ENCODE data around the gene FITM1.
"Not testable (repeated sequence)": the region's sequence is repeated elsewhere in the genome, so short reads cannot be mapped to it uniquely, and the experiment has no call there.

The FITM1 gene

GRCh38 chr14:24098927-24099813, 31.3 kb upstream of the FITM1 start:
- H3K27ac ChIP-seq (ENCODE audit: low read length): no peak overlapping the region
- H3K27me3 ChIP-seq (ENCODE audit: control insufficient read depth in 1 of 2, insufficient read depth in 2 of 2, low read length in 2 of 2): no peaks in the 10 kb centered on the region
- H3K9me3 ChIP-seq (ENCODE audit: control insufficient read depth in 2 of 2, low read length in 2 of 2): no peaks in the 10 kb centered on the region
- no peak overlapping the region for H3K4me3 ChIP-seq (ENCODE audit: low read length in 2 of 2)
- H3K4me1 ChIP-seq (ENCODE audit: control insufficient read depth, insufficient read depth, low read length): peaks cover 10% of the 10 kb centered on the region
- no peak overlapping the region for H3K9ac ChIP-seq (ENCODE audit: low read length in 2 of 2)
- H3K36me3 ChIP-seq (ENCODE audit: control insufficient read depth in 2 of 2, insufficient read depth in 2 of 2, low read length in 2 of 2): peaks cover 0 to 2% of the 10 kb centered on the region in 2 donors

- Histone ChIP-seq H3K27me3 (ENCODE audit: control insufficient read depth in 1 of 2, insufficient read depth in 2 of 2, low read length in 2 of 2) (no peaks in the 10 kb centered on the region), H3K4me3 (ENCODE audit: low read length in 2 of 2) (no peak overlapping the region), H3K9me3 (ENCODE audit: control insufficient read depth in 2 of 2, low read length in 2 of 2) (no peaks in the 10 kb centered on the region), H3K27ac (ENCODE audit: low read length) (no peak overlapping the region), H3K4me1 (ENCODE audit: control insufficient read depth, insufficient read depth, low read length) (peaks cover 1% of the 10 kb centered on the region), H3K9ac (ENCODE audit: low read length in 2 of 2) (no peak overlapping the region), H3K36me3 (ENCODE audit: control insufficient read depth in 2 of 2, insufficient read depth in 2 of 2, low read length in 2 of 2) (peaks cover 0 to 2% of the 10 kb centered on the region in 2 donors)
Observed at GRCh38 chr14:24100197-24100981, 30.1 kb upstream of the FITM1 start.

GRCh38 chr14:24100982-24101494, 29.4 kb upstream of the FITM1 start:
- no peak overlapping the region for H3K4me3 ChIP-seq (ENCODE audit: low read length in 2 of 2)
- no peaks in the 10 kb centered on the region for H3K27me3 ChIP-seq (ENCODE audit: control insufficient read depth in 1 of 2, insufficient read depth in 2 of 2, low read length in 2 of 2)
- H3K36me3 ChIP-seq (ENCODE audit: control insufficient read depth in 2 of 2, insufficient read depth in 2 of 2, low read length in 2 of 2): peaks cover 0 to 2% of the 10 kb centered on the region in 2 donors
- H3K27ac ChIP-seq (ENCODE audit: low read length): no peak overlapping the region
- H3K9me3 ChIP-seq (ENCODE audit: control insufficient read depth in 2 of 2, low read length in 2 of 2): no peaks in the 10 kb centered on the region
- no peak overlapping the region for H3K9ac ChIP-seq (ENCODE audit: low read length in 2 of 2)
- H3K4me1 ChIP-seq (ENCODE audit: control insufficient read depth, insufficient read depth, low read length): no peaks in the 10 kb centered on the region

GRCh38 chr14:24102357-24103048, 28.0 kb upstream of the FITM1 start:
- no peaks in the 10 kb centered on the region for H3K9me3 ChIP-seq (ENCODE audit: control insufficient read depth in 2 of 2, low read length in 2 of 2)
- H3K36me3 ChIP-seq (ENCODE audit: control insufficient read depth in 2 of 2, insufficient read depth in 2 of 2, low read length in 2 of 2): peaks cover 0 to 2% of the 10 kb centered on the region in 2 donors
- no peaks in the 10 kb centered on the region for H3K27me3 ChIP-seq (ENCODE audit: control insufficient read depth in 1 of 2, insufficient read depth in 2 of 2, low read length in 2 of 2)
- H3K4me1 ChIP-seq (ENCODE audit: control insufficient read depth, insufficient read depth, low read length): no peaks in the 10 kb centered on the region
- H3K4me3 ChIP-seq (ENCODE audit: low read length in 2 of 2): no peak overlapping the region
- H3K27ac ChIP-seq (ENCODE audit: low read length): no peak overlapping the region
- no peak overlapping the region for H3K9ac ChIP-seq (ENCODE audit: low read length in 2 of 2)

- Histone ChIP-seq H3K27me3 (ENCODE audit: control insufficient read depth in 1 of 2, insufficient read depth in 2 of 2, low read length in 2 of 2) (no peaks in the 10 kb centered on the region), H3K27ac (ENCODE audit: low read length) (no peak overlapping the region), H3K9me3 (ENCODE audit: control insufficient read depth in 2 of 2, low read length in 2 of 2) (no peaks in the 10 kb centered on the region), H3K9ac (ENCODE audit: low read length in 2 of 2) (no peak overlapping the region), H3K4me3 (ENCODE audit: low read length in 2 of 2) (no peak overlapping the region), H3K36me3 (ENCODE audit: control insufficient read depth in 2 of 2, insufficient read depth in 2 of 2, low read length in 2 of 2) (peaks cover 0 to 2% of the 10 kb centered on the region in 2 donors), H3K4me1 (ENCODE audit: control insufficient read depth, insufficient read depth, low read length) (no peaks in the 10 kb centered on the region)
Observed at GRCh38 chr14:24103451-24103850, 27.0 kb upstream of the FITM1 start.

GRCh38 chr14:24105609-24106239, 24.7 kb upstream of the FITM1 start:
- not testable (repeated sequence) for H3K4me3 ChIP-seq (ENCODE audit: low read length in 2 of 2); H3K27me3 ChIP-seq (ENCODE audit: control insufficient read depth in 1 of 2, insufficient read depth in 2 of 2, low read length in 2 of 2); H3K9ac ChIP-seq (ENCODE audit: low read length in 2 of 2); H3K4me1 ChIP-seq (ENCODE audit: control insufficient read depth, insufficient read depth, low read length); H3K27ac ChIP-seq (ENCODE audit: low read length); H3K9me3 ChIP-seq (ENCODE audit: control insufficient read depth in 2 of 2, low read length in 2 of 2); H3K36me3 ChIP-seq (ENCODE audit: control insufficient read depth in 2 of 2, insufficient read depth in 2 of 2, low read length in 2 of 2)

GRCh38 chr14:24106672-24107271, 23.7 kb upstream of the FITM1 start:
- no peak overlapping the region for H3K27ac ChIP-seq (ENCODE audit: low read length)
- no peaks in the 10 kb centered on the region for H3K9me3 ChIP-seq (ENCODE audit: control insufficient read depth in 2 of 2, low read length in 2 of 2)
- H3K4me3 ChIP-seq (ENCODE audit: low read length in 2 of 2): no peak overlapping the region
- no peaks in the 10 kb centered on the region for H3K36me3 ChIP-seq (ENCODE audit: control insufficient read depth in 2 of 2, insufficient read depth in 2 of 2, low read length in 2 of 2)
- H3K9ac ChIP-seq (ENCODE audit: low read length in 2 of 2): no peak overlapping the region
- H3K27me3 ChIP-seq (ENCODE audit: control insufficient read depth in 1 of 2, insufficient read depth in 2 of 2, low read length in 2 of 2): no peaks in the 10 kb centered on the region
- H3K4me1 ChIP-seq (ENCODE audit: control insufficient read depth, insufficient read depth, low read length): peaks cover 5% of the 10 kb centered on the region

GRCh38 chr14:24108336-24108874, 22.1 kb upstream of the FITM1 start:
- Histone ChIP-seq H3K36me3 (ENCODE audit: control insufficient read depth in 2 of 2, insufficient read depth in 2 of 2, low read length in 2 of 2) (no peaks in the 10 kb centered on the region), H3K4me3 (ENCODE audit: low read length in 2 of 2) (no peak overlapping the region), H3K9me3 (ENCODE audit: control insufficient read depth in 2 of 2, low read length in 2 of 2) (no peaks in the 10 kb centered on the region), H3K27ac (ENCODE audit: low read length) (no peak overlapping the region), H3K4me1 (ENCODE audit: control insufficient read depth, insufficient read depth, low read length) (peaks cover 5% of the 10 kb centered on the region), H3K9ac (ENCODE audit: low read length in 2 of 2) (peak overlapping the region in 1 of 2 donors; percentile 21), H3K27me3 (ENCODE audit: control insufficient read depth in 1 of 2, insufficient read depth in 2 of 2, low read length in 2 of 2) (no peaks in the 10 kb centered on the region)

GRCh38 chr14:24110060-24110459, 20.4 kb upstream of the FITM1 start:
- no peak overlapping the region for H3K27ac ChIP-seq (ENCODE audit: low read length)
- H3K4me3 ChIP-seq (ENCODE audit: low read length in 2 of 2): no peak overlapping the region
- no peaks in the 10 kb centered on the region for H3K27me3 ChIP-seq (ENCODE audit: control insufficient read depth in 1 of 2, insufficient read depth in 2 of 2, low read length in 2 of 2)
- H3K4me1 ChIP-seq (ENCODE audit: control insufficient read depth, insufficient read depth, low read length): peaks cover 6% of the 10 kb centered on the region
- H3K9ac ChIP-seq (ENCODE audit: low read length in 2 of 2): no peak overlapping the region
- H3K9me3 ChIP-seq (ENCODE audit: control insufficient read depth in 2 of 2, low read length in 2 of 2): no peaks in the 10 kb centered on the region
- no peaks in the 10 kb centered on the region for H3K36me3 ChIP-seq (ENCODE audit: control insufficient read depth in 2 of 2, insufficient read depth in 2 of 2, low read length in 2 of 2)

Measured in stomach smooth muscle (tissue), 2 donors.